NCI-H345 (cell line): Measurements from ENCODE around the gene SRGAP2C.
"Not testable (repeated sequence)": the region's sequence is repeated elsewhere in the genome, so short reads cannot be mapped to it uniquely, and the experiment has no call there.

ENCODE experiments used
- DNase-seq: peaks from one replicate; lab custom pipeline; 2025; lab: John Stamatoyannopoulos, UW

Gene SRGAP2C

DNA sequence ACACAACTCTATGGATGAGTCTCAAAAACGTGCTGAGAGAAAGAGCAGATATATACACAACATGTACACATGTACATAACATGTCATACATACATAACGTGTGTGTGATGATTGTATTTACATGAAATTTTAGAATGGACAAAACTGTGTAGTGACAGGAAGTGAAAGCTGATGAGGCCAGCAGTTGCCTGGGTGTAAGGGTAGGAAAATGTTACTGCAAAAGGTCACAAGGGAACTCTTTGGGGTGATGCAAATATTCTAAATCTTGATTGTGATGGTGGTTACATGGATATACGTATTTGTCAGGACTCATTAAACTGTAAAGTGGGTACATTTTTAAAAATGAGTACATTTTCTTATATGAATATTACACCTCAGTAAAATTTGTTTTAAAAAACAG is 236.7 kb downstream of the SRGAP2C start:
- not testable (repeated sequence) for DNase-seq

DNA sequence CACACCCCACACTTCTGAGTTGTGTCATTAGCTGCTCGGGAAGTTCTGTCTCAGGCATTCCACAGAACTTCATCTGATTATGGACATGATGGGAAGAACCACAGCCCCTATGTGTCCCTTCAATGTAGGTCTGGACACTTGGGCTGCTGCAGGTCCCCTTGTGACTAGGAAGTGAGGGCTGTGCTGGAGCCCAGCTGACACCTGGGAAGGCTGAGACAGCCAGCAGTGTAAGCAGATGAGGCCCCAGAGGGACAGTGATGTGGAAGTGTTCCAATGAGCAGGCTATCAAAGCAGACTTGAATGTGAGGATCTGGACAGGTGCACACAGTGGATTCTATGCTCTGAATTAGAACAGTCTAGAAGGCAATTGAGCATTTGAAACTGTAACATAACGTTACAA is 239.2 kb downstream of the SRGAP2C start:
- DNase-seq: not testable (repeated sequence)

DNA sequence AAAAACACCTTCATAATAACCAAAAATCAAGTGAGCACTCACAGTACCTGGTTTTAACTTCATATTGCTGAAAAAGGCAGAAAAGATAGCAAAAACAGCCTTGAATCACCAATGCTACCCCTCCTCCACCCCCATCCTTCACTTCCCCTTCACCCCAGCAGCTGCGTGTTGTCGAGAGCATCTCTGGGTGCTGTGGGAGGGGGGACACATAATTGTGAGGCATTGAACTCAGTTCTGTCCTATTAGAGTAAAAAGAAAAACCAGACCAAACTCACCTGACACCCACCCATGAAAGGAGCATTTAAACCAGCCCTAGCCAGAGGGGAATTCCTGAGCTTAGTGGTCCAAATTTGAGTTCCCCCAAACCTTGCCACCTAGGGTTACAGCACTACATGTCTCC is 248.7 kb downstream of the SRGAP2C start:
- not testable (repeated sequence) for DNase-seq

DNA sequence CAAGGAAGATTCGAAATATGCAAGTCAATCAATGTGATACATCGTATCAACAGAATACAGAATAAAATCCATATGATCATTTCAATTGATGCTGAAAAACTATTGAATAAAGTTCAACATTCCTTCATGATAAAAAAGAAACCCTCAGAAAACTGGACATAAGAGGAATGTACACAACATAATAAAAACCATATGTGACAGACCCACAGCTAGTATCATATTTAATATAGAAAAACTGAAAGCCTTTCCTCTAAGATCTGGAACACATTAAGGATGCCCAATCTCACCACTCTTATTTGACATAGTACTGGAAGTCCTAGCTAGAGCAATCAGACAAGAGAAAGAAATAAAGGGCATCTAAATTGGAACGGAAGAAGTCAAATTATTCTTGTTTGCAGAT is 254.1 kb downstream of the SRGAP2C start:
- DNase-seq: not testable (repeated sequence)

DNA sequence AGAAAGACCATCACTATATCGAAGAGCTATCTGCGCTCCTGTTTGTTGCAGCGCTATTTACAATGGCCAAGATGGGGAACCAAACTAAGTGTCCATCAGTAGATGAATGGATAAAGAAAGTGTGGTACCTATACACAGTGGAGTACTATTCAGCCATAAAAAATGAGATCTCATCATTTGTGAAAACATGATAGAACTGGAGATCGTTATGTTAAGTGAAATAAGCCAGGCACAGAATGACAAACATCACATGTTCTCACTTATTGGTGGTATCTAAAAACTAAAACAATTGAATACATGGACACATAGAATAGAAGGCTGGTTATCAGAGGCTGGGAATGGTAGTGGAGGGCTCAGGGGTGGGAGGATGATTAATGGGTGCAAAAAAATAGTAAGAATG is 256.2 kb downstream of the SRGAP2C start:
- no peak for DNase-seq
